Gastroesophageal sphincter (tissue), 4 donors: ENCODE measurements around the gene OASL. TPM values are rescaled to one million over a fixed set of nuclear protein-coding genes. Genes with fewer than 3 reads are reported as not detected.
"Not testable (repeated sequence)": the region's sequence is repeated elsewhere in the genome, so short reads cannot be mapped to it uniquely, and the experiment has no call there.

Experiments used
- ATAC-seq: fragments of 150-250 bp; one replicate; pipeline ENCODE4 v1.9.1; 2016; ENCODE audit warnings: mild to moderate bottlenecking, moderate library complexity
- H3K27ac ChIP-seq, 4 donors: fragments of 200-600 bp; sonication (generic) in 3 of 4; 1 replicate in 3 of 4; 2 replicates in 1 of 4; pipeline ENCODE4 v1.5.1; 2016 to 2019
- H3K27me3 ChIP-seq: fragments of 200-600 bp; sonication (generic); one replicate; pipeline ENCODE4 v1.5.1; 2019
- H3K36me3 ChIP-seq, 2 donors: fragments of 200-600 bp; sonication (generic); one replicate each; pipeline ENCODE4 v1.5.1; 2019; ENCODE audit warnings: control low read depth in 1 of 2
- H3K4me1 ChIP-seq, 3 donors: fragments of 200-600 bp; sonication (generic); 1 replicate in 2 of 3; 2 replicates in 1 of 3; pipeline ENCODE4 v1.5.1; 2016 to 2019; ENCODE audit warnings: control low read depth in 2 of 3
- H3K4me3 ChIP-seq, 2 donors: fragments of 200-600 bp; sonication (generic); one replicate each; pipeline ENCODE4 v1.5.1; 2019; ENCODE audit warnings: mild to moderate bottlenecking in 1 of 2, moderate library complexity in 1 of 2
- H3K9me3 ChIP-seq, 3 donors: fragments of 200-600 bp; sonication (generic); one replicate each; pipeline ENCODE4 v1.5.1; 2017 to 2019; ENCODE audit warnings: control low read depth in 2 of 3
- EP300 ChIP-seq: sonication (generic); formaldehyde crosslinking; IDR thresholded peaks from one replicate; pipeline ENCODE4 v1.6.1; 2017; ENCODE audit warnings: antibody characterized with exemption, mild to moderate bottlenecking
- POLR2A ChIP-seq, 2 donors: fragments of 450-650 bp; IDR thresholded peaks; one replicate each; pipeline ENCODE4 v1.6.1; 2017; ENCODE audit warnings: antibody characterized with exemption in 2 of 2, mild to moderate bottlenecking in 2 of 2, moderate library complexity in 1 of 2
- POLR2AphosphoS5 ChIP-seq: sonication (generic); formaldehyde crosslinking; IDR thresholded peaks from one replicate; pipeline ENCODE4 v1.6.1; 2017; ENCODE audit warnings: antibody characterized with exemption
- WGBS, 2 donors: methylation state at CpG; one replicate each; pipeline ENCODE4 v1.1.5; 2018; ENCODE audit warnings: low coverage in 1 of 2; 5-methylcytosine and 5-hydroxymethylcytosine counted together
- total RNA-seq, 4 donors: library from RNA; depleted of rRNA; stranded (reverse); fragments of >200 nt; gene quantifications; one replicate each; pipeline ENCODE4 v1.1.0, GENCODE V29; 2016
- TF ChIP-seq, protein P1 (sequence below), 4 experiments: fragments of 200-600 bp in 2 of 4; fragments of 450-650 bp in 2 of 4; sonication (generic) in 1 of 4; IDR thresholded peaks; one replicate each; pipeline ENCODE4 v1.5.1; 2017 to 2019; ENCODE audit warnings: antibody characterized with exemption in 4 of 4, mild to moderate bottlenecking in 2 of 4, moderate library complexity in 2 of 4

OASL gene
- total RNA-seq, 4 donors from 2014 or later, result 0.31 to 3.0 (median 0.38) TPM

- H3K36me3 ChIP-seq, result no peaks in the 10 kb centered on the region
- no peaks in the 10 kb centered on the region for H3K9me3 ChIP-seq
- H3K27me3 ChIP-seq, result no peaks in the 10 kb centered on the region
- WGBS, 2 donors, result 79 to 91% methylated on average over 6 to 10 of the region's 17 CpGs
- H3K4me3 ChIP-seq, result no peak overlapping the region
- H3K4me1 ChIP-seq, result no peaks in the 10 kb centered on the region
- no peak overlapping the region for H3K27ac ChIP-seq
- no peak for ATAC-seq
- no peak for TF ChIP-seq POLR2A (IDR thresholded peaks at IDR 0.05)
- no peak for TF ChIP-seq POLR2AphosphoS5
- TF ChIP-seq, protein P1, sequence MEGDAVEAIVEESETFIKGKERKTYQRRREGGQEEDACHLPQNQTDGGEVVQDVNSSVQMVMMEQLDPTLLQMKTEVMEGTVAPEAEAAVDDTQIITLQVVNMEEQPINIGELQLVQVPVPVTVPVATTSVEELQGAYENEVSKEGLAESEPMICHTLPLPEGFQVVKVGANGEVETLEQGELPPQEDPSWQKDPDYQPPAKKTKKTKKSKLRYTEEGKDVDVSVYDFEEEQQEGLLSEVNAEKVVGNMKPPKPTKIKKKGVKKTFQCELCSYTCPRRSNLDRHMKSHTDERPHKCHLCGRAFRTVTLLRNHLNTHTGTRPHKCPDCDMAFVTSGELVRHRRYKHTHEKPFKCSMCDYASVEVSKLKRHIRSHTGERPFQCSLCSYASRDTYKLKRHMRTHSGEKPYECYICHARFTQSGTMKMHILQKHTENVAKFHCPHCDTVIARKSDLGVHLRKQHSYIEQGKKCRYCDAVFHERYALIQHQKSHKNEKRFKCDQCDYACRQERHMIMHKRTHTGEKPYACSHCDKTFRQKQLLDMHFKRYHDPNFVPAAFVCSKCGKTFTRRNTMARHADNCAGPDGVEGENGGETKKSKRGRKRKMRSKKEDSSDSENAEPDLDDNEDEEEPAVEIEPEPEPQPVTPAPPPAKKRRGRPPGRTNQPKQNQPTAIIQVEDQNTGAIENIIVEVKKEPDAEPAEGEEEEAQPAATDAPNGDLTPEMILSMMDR (IDR thresholded peaks at IDR 0.05), result no peak
- TF ChIP-seq EP300, result no peak
Observed at GRCh38 chr12:121085506-121086353, 46.7 kb upstream of the OASL start.

DNA sequence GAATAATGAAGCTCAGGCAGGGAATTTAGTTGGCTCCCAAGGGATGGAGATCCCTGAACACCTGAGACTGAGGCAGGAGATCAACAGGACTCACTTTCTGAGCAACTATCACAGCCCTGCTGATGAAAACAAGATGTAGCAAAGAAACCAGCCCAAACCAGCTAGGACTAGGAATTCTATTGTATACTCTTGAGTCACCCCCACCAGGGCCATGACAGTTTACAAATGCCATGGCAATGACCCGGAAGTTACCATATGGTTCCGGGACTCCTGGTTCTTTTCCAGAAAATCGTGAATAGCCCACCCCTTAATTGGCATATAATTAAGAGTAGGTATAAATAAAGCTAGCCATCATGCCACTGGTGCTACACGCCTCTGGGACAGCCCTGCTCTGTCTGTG, 46.0 kb upstream of the OASL start:
- H3K9me3 ChIP-seq, result no peaks in the 10 kb centered on the region
- no peak overlapping the region for H3K27ac ChIP-seq
- no peaks in the 10 kb centered on the region for H3K36me3 ChIP-seq
- no peak overlapping the region for H3K4me3 ChIP-seq
- no peaks in the 10 kb centered on the region for H3K27me3 ChIP-seq
- no peaks in the 10 kb centered on the region for H3K4me1 ChIP-seq
- TF ChIP-seq, protein P1 (IDR thresholded peaks at IDR 0.05), result no peak
- TF ChIP-seq EP300, result no peak
- ATAC-seq, result no peak
- whole genome bisulfite sequencing, 2 donors, result 76% methylated on average over 4 of the region's 4 CpGs; no CpG with 5 or more reads in 1 of the 2 donors

GRCh38 chr12:121084229-121084628, 45.2 kb upstream of the OASL start:
- Histone ChIP-seq H3K9me3 (no peaks in the 10 kb centered on the region), H3K27me3 (no peaks in the 10 kb centered on the region), H3K4me1 (no peaks in the 10 kb centered on the region), H3K27ac (no peak overlapping the region), H3K4me3 (no peak overlapping the region), H3K36me3 (no peaks in the 10 kb centered on the region)
- no peak for ATAC-seq
- WGBS, 2 donors, result 73 to 74% methylated on average over 3 of the region's 3 CpGs
- TF ChIP-seq EP300 (no peak), POLR2AphosphoS5 (no peak), POLR2A (IDR thresholded peaks at IDR 0.05) (no peak)
- TF ChIP-seq, protein P1 (IDR thresholded peaks at IDR 0.05), result no peak

DNA sequence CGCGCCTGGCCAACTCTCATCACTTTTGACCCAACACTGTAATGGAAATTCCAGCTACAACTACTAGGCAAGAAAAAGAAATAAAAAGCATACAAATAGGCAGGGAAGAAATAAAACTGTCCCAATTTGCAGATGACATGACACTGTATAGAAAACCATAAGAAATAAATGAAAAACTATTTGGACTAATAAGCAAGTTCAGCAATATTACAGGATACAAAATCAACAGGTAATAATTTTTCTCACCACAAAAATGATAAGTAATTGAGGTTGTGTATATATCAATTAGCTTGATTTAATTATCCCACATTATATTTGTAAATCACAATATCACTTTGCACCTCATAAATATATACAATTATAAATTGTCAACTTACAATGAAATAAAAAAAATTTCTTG, 41.9 kb upstream of the OASL start:
- ATAC-seq, result no peak
- Histone ChIP-seq H3K36me3 (no peaks in the 10 kb centered on the region), H3K4me3 (no peak overlapping the region), H3K27me3 (no peaks in the 10 kb centered on the region), H3K9me3 (no peaks in the 10 kb centered on the region), H3K27ac (no peak overlapping the region), H3K4me1 (no peaks in the 10 kb centered on the region)
- TF ChIP-seq, protein P1 (IDR thresholded peaks at IDR 0.05), result no peak
- no peak for TF ChIP-seq POLR2AphosphoS5
- no peak for TF ChIP-seq EP300
- TF ChIP-seq POLR2A (IDR thresholded peaks at IDR 0.05), result no peak
- WGBS, 2 donors, result 94% methylated on average over 2 of the region's 2 CpGs; no CpG with 5 or more reads in 1 of the 2 donors

GRCh38 chr12:121079736-121080272, 40.8 kb upstream of the OASL start:
- ATAC-seq, result no peak

DNA sequence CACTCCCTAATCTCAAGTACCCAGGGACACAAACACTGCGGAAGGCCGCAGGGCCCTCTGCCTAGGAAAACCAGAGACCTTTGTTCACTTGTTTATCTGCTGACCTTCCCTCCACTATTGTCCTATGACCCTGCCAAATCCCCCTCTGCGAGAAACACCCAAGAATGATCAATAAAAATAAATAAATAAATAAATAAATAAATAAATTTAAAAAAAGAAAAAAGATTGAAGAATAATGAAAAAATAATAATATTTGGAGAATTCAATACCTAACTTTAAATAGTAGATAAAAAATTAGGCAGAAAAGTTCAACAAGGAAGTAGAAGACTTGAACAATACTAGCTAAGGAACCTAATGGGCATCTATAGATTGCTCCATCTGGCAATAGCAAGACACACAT, 38.4 kb upstream of the OASL start:
- no CpG with 5 or more reads among the region's 3 CpGs for WGBS, 2 donors
- H3K9me3 ChIP-seq, H3K4me1 ChIP-seq, H3K27me3 ChIP-seq, H3K36me3 ChIP-seq, H3K4me3 ChIP-seq, H3K27ac ChIP-seq, ATAC-seq: not testable (repeated sequence)

More at GRCh38 chr12:121079736-121080272, 40.8 kb upstream of the OASL start:
- Histone ChIP-seq H3K4me1 (no peaks in the 10 kb centered on the region), H3K36me3 (no peaks in the 10 kb centered on the region), H3K9me3 (no peaks in the 10 kb centered on the region), H3K27ac (no peak overlapping the region), H3K27me3 (no peaks in the 10 kb centered on the region), H3K4me3 (no peak overlapping the region)
- WGBS, 2 donors, result no CpG with 5 or more reads among the region's 13 CpGs
- no peak for TF ChIP-seq POLR2A (IDR thresholded peaks at IDR 0.05)
- no peak for TF ChIP-seq EP300
- TF ChIP-seq POLR2AphosphoS5, result no peak
- TF ChIP-seq, protein P1 (IDR thresholded peaks at IDR 0.05), result no peak

- not testable (repeated sequence) for H3K27ac ChIP-seq, ATAC-seq, H3K27me3 ChIP-seq, H3K4me3 ChIP-seq, H3K36me3 ChIP-seq, H3K4me1 ChIP-seq
- WGBS, 2 donors, result no CpG with 5 or more reads among the region's 33 CpGs
- peaks cover 0 to 17% (median 0%) of the 10 kb centered on the region in 3 donors for H3K9me3 ChIP-seq
Observed at GRCh38 chr12:121075911-121076310, 36.9 kb upstream of the OASL start.
